HG02884 (cell line): ENCODE measurements around the gene ABHD17A.

Experiments used
- ATAC-seq: cut with Tn5 transposase; IDR thresholded peaks from one replicate; pipeline ENCODE4 v1.9.1; 2021; ENCODE audit warnings: mild to moderate bottlenecking, moderate library complexity; ENCODE audit not compliant: unreplicated experiment

ABHD17A gene

GRCh38 chr19:1865172-1866010 is 19.9 kb downstream of the ABHD17A start:
- no peak for ATAC-seq

- no peak for ATAC-seq
These were observed 20.7 kb downstream of the ABHD17A start for GRCh38 chr19:1864480-1865171.

- peak; percentile 55 for ATAC-seq
These were observed 21.4 kb downstream of the ABHD17A start for GRCh38 chr19:1863638-1864479.

- no peak for ATAC-seq
These were observed 22.0 kb downstream of the ABHD17A start, which contains the start of gene KLF16 for GRCh38 chr19:1863328-1863637. Gene KLF16 (minus strand): TSS chr19:1863579. CDS start chr19:1863497, 82 bp downstream.

GRCh38 chr19:1862424-1863327 is 22.6 kb downstream of the ABHD17A start:
- ATAC-seq: no peak

- no peak for ATAC-seq
These were observed 23.2 kb downstream of the ABHD17A start for GRCh38 chr19:1862068-1862423.

GRCh38 chr19:1861599-1862031 is 23.7 kb downstream of the ABHD17A start:
- ATAC-seq: no peak

- no peak for ATAC-seq
These were observed 24.3 kb downstream of the ABHD17A start for GRCh38 chr19:1860821-1861598.

- no peak for ATAC-seq
These were observed 25.1 kb downstream of the ABHD17A start for GRCh38 chr19:1860042-1860775.

- ATAC-seq: no peak
These were observed 25.9 kb downstream of the ABHD17A start for GRCh38 chr19:1859331-1859781.

- ATAC-seq: no peak
These were observed 26.7 kb downstream of the ABHD17A start for GRCh38 chr19:1858412-1859081.

- no peak for ATAC-seq
These were observed 27.5 kb downstream of the ABHD17A start for GRCh38 chr19:1857648-1858326.

GRCh38 chr19:1856698-1857603 is 28.3 kb downstream of the ABHD17A start:
- no peak for ATAC-seq

GRCh38 chr19:1856345-1856697 is 29.0 kb downstream of the ABHD17A start:
- no peak for ATAC-seq

GRCh38 chr19:1855828-1856255 is 29.5 kb downstream of the ABHD17A start:
- ATAC-seq: no peak

- no peak for ATAC-seq
These were observed 30.1 kb downstream of the ABHD17A start for GRCh38 chr19:1855040-1855827.
